ENCODE data around the gene ENKUR. TPM values are rescaled to one million over a fixed set of nuclear protein-coding genes. Genes with fewer than 3 reads are reported as not detected.
A peak's percentile ranks its signal among the peaks of the same experiment; 100 is the strongest.

ENKUR gene
- total and polyA plus RNA-seq, 2 donors from 2014 or later = 0.41 to 0.73 TPM

- H3K9me3 ChIP-seq (ENCODE audit: control insufficient read depth in 2 of 3, insufficient read depth in 1 of 3, low read length in 3 of 3) = no peaks in the 10 kb centered on the region
- no peaks in the 10 kb centered on the region for H3K27me3 ChIP-seq (ENCODE audit: control insufficient read depth, insufficient read depth, low read length)
- no peak for TF ChIP-seq CTCF (IDR thresholded peaks at IDR 0.05; ENCODE audit: borderline replicate concordance, extremely low read depth, insufficient read depth)
- H3K9ac ChIP-seq (ENCODE audit: low read length in 3 of 3) = no peak overlapping the region
- intact Hi-C loops (cut with DNase I) = no loop called here
- H3K4me1 ChIP-seq (ENCODE audit: control insufficient read depth in 2 of 3, insufficient read depth in 2 of 3, low read depth in 1 of 3, low read length in 3 of 3) = no peaks in the 10 kb centered on the region
- FAIRE-seq (no peak), DNase-seq (no peak)
- no peaks in the 10 kb centered on the region for H3K36me3 ChIP-seq (ENCODE audit: control insufficient read depth in 2 of 3, insufficient read depth in 3 of 3, low read length in 3 of 3)
- H3K27ac ChIP-seq (ENCODE audit: low read depth in 2 of 2, low read length in 2 of 2) = no peak overlapping the region
- H3K4me3 ChIP-seq (ENCODE audit: low read length in 3 of 3) = no peak overlapping the region
Measured at GRCh38 chr10:25063157-25063556, 47.2 kb upstream of the ENKUR start.

DNA sequence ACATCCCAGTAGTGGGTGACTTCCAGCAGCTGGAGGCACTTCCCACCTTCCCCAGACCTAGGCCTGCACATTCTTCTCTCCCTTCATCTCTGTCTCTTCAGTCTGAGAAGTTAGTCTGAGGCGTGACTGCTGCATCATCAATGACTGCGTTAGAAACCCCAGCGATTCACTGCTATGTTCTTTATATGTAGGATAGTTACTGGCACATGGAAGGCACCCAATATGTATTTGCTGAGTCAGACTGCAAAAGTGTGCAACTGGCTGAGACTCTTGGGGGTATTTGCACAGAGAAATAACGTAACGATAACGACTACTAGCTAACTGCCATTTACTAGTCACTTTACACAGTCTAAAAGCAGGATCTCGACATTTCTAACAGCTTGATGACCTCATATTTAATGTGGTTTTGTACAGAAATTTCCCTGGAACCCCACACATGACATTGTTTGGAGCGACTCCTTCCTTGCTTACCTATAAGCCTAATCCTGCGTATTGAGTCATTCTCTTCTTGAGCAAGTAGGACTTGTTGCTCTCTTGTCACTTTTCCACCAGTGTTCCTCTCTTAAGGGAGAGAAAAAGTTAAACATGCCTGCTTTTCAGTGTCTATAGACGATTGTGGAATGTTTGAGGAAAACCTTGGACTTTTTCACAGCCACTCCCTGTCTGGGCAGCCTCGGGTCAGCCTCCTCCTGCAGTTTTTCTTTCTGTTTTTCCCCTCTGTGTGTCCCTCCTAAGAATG lies 45.9 kb upstream of the ENKUR start:
- Histone ChIP-seq H3K9ac (ENCODE audit: low read length in 3 of 3) (no peak overlapping the region), H3K27ac (ENCODE audit: low read depth in 2 of 2, low read length in 2 of 2) (no peak overlapping the region), H3K36me3 (ENCODE audit: control insufficient read depth in 2 of 3, insufficient read depth in 3 of 3, low read length in 3 of 3) (no peaks in the 10 kb centered on the region), H3K4me1 (ENCODE audit: control insufficient read depth in 2 of 3, insufficient read depth in 2 of 3, low read depth in 1 of 3, low read length in 3 of 3) (no peaks in the 10 kb centered on the region), H3K4me3 (ENCODE audit: low read length in 3 of 3) (peak overlapping the region in 2 of 3 donors; percentile 16 to 18), H3K9me3 (ENCODE audit: control insufficient read depth in 2 of 3, insufficient read depth in 1 of 3, low read length in 3 of 3) (no peaks in the 10 kb centered on the region), H3K27me3 (ENCODE audit: control insufficient read depth, insufficient read depth, low read length) (no peaks in the 10 kb centered on the region)
- intact Hi-C loops (cut with DNase I) = no loop called here
- DNase-seq (no peak), FAIRE-seq (no peak)
- TF ChIP-seq CTCF (IDR thresholded peaks at IDR 0.05; ENCODE audit: borderline replicate concordance, extremely low read depth, insufficient read depth) = no peak

GRCh38 chr10:25061125-25061524 lies 45.2 kb upstream of the ENKUR start:
- Histone ChIP-seq H3K9ac (ENCODE audit: low read length in 3 of 3) (no peak overlapping the region), H3K4me3 (ENCODE audit: low read length in 3 of 3) (no peak overlapping the region), H3K36me3 (ENCODE audit: control insufficient read depth in 2 of 3, insufficient read depth in 3 of 3, low read length in 3 of 3) (no peaks in the 10 kb centered on the region), H3K27me3 (ENCODE audit: control insufficient read depth, insufficient read depth, low read length) (no peaks in the 10 kb centered on the region), H3K4me1 (ENCODE audit: control insufficient read depth in 2 of 3, insufficient read depth in 2 of 3, low read depth in 1 of 3, low read length in 3 of 3) (no peaks in the 10 kb centered on the region), H3K27ac (ENCODE audit: low read depth in 2 of 2, low read length in 2 of 2) (no peak overlapping the region), H3K9me3 (ENCODE audit: control insufficient read depth in 2 of 3, insufficient read depth in 1 of 3, low read length in 3 of 3) (no peaks in the 10 kb centered on the region)
- DNase-seq = no peak
- intact Hi-C loops (cut with DNase I) = no loop called here
- no peak for TF ChIP-seq CTCF (IDR thresholded peaks at IDR 0.05; ENCODE audit: borderline replicate concordance, extremely low read depth, insufficient read depth)
- no peak for FAIRE-seq
